Skin epidermis (tissue), 12 donors: Measurements from ENCODE around the gene LGALS7.
"Not testable (repeated sequence)": the region's sequence is repeated elsewhere in the genome, so short reads cannot be mapped to it uniquely, and the experiment has no call there.

ENCODE experiments used
- H3K27ac ChIP-seq, 21 experiments: fragments of 200-600 bp; sonication (generic) in 11 of 21; one replicate each; pipeline ENCODE4 v1.5.0; 2020; ENCODE audit warnings: mild to moderate bottlenecking in 3 of 21, inconsistent platforms in 2 of 21, moderate library complexity in 2 of 21
- H3K4me3 ChIP-seq, 7 experiments: fragments of 200-600 bp; sonication (generic) in 2 of 7; one replicate each; pipeline ENCODE4 v1.5.0; 2020; ENCODE audit warnings: inconsistent platforms in 2 of 7, mild to moderate bottlenecking in 2 of 7, moderate library complexity in 1 of 7

The LGALS7 gene

DNA sequence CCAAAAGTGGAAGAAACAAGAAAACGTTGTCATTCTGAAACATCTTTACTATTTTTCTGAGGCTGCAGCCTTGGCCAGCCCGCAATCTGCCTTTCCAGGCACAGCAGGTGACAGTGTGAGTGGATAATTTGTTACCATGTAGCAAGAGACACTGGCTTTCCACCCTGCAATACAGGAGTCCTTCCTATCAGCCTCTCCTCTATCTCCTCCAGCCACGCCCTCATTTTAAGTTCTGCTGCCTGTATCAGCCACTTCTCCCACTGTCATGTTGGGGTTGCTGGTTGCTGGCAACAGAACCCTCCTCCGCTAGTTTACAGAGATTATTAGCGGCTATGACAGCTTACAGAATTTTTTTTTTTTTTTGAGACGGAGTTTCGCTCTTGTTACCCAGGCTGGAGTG lies 7.7 kb upstream of the LGALS7 start:
- no peak overlapping the region for H3K4me3 ChIP-seq

DNA sequence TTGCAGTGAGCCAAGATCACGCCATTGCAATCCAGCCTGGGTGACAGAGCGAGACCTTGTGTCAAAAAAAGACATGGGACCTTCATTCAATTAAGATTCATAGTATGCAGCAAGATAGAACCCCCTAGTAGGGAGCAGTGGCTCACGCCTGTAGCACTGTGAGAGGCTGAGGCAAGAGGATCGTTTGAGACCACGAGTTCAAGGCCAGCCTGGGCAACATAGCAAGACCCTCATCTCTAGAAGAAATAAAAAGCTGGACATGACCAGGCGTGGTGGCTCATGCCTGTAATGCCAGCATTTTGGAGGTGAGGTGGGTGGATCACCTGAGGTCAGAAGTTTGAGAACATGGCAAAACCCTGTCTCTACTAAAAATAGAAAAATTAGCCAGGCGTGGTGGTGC lies 7.1 kb upstream of the LGALS7 start:
- Histone ChIP-seq H3K4me3 (no peak overlapping the region), H3K27ac (no peak overlapping the region)

More for the DNA sequence above, 7.7 kb upstream of the LGALS7 start:
- H3K27ac ChIP-seq: no peak overlapping the region

DNA sequence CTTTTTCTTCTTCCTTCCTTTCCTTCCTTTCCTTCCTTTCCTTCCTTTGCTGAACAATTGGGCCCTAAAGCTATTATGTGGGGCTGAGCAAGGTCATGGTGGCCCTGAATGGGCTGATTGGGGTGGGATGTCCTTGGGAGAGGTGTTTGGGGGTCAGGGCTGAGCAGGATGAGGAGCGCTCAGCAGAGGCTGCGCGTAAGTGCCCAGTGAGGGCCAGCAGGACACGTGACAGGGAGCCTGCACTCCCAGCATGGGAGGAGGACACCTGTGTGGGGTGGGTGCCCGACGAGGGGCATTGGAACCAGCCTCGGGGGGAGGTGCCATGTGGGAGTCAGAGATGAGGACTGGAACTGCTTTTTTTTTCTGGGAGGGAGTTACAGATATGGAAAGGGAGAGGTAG lies 5.4 kb upstream of the LGALS7 start:
- Histone ChIP-seq H3K4me3 (no peak overlapping the region), H3K27ac (no peak overlapping the region)

DNA sequence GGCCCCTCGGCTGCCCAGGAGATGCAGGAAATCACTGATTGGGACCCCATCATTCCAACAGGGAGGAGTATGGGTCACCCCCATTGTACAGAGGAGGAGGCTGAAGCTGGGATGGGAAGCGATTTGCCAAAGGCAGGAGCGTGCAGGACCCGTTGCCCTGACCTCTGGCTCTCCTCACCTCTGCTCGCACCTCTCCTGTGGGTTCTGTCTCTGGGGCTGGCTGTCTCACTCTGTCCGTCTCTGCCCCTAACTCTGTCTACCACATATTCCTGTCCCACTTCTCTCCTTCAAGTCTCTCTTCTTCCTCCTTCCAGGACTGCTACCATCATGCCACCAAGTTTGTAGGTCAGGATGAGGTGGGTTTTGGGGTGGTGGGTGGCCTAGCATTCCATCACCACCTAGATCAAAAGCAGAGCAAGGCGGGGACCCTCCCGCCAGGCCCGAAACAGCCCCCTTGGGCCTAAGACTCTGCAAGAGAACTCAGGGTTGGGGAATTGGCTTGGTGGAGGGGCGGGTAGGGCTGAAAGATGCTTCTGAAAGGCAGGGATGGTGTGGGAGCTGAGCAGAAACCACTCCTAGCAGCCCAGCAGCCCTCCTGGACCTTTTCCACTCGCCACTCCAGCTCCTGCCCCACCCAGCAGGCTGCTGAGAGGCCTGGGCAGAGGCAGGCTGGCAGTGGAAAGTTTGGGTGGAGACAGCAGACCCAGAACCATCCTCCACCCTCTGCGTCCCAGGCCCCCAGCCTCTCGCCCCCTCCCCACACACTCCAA lies 1.0 kb upstream of the LGALS7 start:
- no peak overlapping the region for H3K4me3 ChIP-seq
- peak overlapping the region in 19 of 21 experiments; percentile 1 to 78 (median 59) for H3K27ac ChIP-seq

DNA sequence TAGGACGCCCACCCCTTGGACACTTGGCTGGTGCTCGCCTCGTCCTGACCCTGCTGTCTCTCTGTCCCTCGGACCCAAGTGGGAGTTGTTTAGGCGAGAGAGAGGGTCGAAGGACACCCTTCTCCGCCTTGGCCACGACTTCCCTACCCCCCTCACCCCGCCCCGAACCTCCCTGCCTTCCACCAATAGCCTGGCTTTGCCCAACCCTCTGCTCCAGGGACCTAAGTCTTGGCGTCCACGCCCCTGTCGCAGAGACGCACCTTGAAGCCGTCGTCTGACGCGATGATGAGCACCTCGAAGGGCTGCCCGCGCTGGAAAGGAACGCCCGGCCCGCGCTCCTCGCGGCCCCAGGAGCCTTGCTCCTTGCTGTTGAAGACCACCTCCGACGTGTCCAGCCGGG lies 1.7 kb downstream of the LGALS7 start:
- Histone ChIP-seq H3K27ac (peak overlapping the region in 3 of 21 experiments; percentile 38 to 68 (median 63)), H3K4me3 (peak overlapping the region in 1 of 7 experiments; percentile 21)

DNA sequence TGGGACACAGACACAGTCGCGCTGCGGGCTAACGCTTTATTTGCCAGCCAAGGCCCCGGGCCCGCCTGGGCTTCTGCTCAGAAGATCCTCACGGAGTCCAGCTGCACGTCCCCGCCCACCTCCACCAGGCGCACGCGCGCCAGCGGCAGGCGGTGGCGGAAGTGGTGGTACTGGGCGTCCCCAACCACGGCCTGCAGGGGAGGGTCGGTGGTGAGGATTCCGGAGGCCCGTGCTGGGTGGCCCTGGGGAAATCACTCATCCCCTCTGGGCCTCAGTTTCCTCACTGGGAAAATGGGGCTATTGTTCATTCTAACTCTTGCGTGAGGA lies 2.4 kb downstream of the LGALS7 start:
- H3K27ac ChIP-seq: not testable (repeated sequence)

DNA sequence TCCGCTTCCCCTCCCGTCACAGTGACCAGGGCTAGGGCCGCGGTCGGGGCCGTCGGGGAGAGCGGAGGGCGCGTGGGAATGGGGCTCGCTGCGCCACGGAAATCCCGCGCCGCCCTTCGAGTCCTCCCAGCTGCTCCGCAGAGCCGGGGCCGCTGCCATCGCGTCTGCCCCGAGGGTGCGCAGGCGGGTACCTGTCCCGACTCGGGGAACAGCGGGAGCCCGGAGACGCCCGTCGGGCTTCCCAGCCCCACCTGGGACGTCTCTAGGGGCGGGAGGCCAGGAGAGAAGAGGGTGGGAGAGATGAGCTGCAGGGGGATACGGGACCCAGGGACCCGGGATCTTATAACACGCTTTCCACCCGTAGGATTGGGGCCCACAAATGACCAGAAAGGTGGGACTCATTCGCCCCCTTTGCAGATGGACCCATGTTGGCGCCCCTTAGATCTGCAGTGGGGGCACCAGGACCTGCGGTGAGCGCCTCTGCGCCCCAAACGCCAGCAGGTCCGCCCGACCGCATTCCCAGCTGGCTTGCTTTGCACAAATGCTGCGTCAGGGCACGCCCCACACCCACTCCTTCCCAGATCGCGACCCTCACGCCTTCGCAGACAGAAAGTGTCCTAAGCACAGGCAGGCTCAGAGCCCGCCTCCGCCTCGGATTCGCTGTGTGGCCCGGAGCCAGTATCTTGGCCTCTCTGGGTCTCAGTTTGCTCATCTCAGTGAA lies 2.9 kb downstream of the LGALS7 start:
- Histone ChIP-seq H3K4me3 (peak overlapping the region; percentile 21 to 43 (median 31)), H3K27ac (peak overlapping the region; percentile 22 to 97 (median 84))

More for the DNA sequence above, 2.4 kb downstream of the LGALS7 start:
- not testable (repeated sequence) for H3K4me3 ChIP-seq

DNA sequence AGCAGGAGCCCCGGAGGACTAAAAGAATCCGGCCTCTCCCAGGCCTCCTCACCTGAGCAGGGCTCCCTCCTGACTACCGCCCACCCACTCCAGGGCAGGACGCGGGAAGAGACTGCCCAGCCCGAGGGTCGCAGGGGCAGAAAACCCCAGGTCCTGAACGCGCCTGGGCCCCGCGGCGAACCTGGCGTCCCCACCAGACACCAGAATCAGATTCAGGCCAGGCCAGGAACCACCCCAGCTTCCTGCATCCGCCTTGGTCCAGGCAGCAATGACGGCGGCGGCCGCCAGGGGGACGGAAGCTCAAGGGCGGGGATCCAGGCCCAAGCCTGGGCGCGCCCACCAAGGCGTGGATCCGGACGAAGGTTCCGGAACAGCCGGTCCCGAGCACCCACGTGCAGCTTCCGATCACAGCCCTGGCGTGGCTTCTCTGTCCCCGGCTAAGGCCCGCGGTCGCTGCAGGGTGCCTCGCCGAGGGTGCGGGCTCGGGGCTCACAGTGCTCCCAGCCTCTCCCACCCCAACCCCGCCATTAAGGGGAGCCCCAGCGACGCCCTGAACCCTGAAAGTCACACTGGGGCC lies 3.6 kb downstream of the LGALS7 start:
- peak overlapping the region; percentile 40 to 97 (median 84) for H3K27ac ChIP-seq
- H3K4me3 ChIP-seq: peak overlapping the region; percentile 21 to 43 (median 31)

DNA sequence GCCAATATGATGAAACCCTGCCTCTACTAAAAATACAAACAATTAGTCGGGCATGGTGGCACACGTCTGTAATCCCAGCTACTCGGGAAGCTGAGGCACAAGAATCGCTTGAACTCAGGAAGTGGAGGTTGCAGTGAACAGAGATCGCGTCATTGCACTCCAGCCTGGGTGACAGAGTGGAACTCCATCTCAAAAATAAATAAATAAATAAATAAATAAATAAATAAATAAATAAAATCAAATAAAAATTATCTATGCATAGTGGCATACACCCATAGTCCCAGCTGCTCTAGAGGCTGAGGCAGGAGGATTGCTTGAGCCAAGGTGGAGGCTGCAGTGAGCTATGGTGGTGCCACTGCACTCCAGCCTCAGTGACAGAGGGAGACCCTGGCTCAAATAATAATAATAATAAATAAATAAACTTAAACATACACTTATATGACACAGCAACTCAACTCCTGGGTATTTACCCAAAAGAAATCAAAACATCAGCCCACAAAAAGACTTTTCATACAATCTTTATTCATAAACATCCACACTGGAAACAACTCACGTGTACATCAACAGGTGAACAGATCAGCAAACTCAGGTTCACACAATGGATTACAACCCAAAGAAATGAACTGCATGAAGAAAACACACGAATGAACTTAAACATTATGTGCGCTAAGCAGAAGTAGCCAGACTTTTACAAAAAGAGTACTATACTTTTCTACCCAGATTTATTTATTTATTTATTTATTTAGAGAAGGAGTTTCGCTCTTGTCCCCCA lies 6.9 kb downstream of the LGALS7 start:
- H3K4me3 ChIP-seq: no peak overlapping the region
- H3K27ac ChIP-seq: no peak overlapping the region

DNA sequence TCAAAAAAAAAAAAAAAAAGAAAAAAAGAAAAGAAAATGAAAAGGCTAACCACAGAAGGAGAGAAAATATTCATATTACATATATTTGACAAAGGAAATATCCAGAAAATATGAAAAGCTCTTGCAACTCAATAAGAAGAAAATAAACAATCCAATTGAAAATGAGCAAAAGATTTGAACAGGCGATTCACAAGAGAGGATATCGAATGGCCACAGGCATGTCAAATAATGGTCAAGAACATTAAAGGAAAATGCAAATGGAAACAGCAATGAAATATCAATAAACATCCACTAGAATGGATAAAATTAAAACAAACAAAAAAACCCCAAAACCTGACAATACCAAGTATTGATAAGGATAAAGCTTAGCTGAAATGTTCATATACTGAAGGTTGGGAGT lies 8.1 kb downstream of the LGALS7 start:
- Histone ChIP-seq H3K27ac (no peak overlapping the region), H3K4me3 (no peak overlapping the region)

DNA sequence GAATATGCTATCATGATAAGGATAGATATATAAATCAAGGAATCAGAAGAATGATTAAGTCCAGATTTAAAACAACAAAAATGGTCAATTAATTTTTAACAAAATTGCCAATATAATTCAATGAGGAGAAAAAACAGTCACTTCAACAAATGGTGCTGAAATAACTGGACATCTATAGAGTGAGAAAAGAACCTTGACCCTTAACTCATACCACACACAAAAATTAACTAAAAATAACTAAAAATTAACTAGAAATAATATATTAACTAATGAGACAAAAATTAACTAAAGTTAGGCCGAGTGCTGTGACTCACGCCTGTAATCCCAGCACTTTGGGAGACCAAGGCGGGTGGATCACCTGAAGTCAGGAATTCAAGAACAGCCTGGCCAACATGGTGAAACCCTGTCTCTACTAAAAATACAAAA lies 9.5 kb downstream of the LGALS7 start:
- Histone ChIP-seq H3K4me3 (no peak overlapping the region), H3K27ac (no peak overlapping the region)

DNA sequence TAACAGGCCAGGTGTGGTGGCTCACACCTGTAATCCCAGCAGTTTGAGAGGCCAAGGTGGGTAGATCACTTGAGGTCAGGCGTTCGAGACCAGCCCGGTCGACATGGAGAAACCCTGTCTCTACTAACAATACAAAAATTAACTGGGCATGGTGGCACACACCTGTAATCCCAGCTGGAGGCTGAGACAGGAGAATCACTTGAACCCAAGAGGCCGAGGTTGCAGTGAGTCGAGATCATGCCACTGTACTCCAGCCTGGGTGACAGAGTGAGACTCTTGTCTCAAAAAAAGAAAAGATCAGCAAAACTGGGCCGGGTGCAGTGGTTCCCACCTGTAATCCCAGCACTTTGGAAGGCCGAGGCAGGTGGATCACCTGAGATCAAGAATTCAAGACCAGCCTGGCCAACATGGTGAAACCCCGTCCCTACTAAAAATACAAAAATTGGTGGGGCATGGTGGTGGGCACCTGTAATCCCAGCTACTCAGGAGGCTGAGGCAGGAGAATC lies 11.4 kb downstream of the LGALS7 start:
- H3K27ac ChIP-seq, H3K4me3 ChIP-seq: not testable (repeated sequence)

DNA sequence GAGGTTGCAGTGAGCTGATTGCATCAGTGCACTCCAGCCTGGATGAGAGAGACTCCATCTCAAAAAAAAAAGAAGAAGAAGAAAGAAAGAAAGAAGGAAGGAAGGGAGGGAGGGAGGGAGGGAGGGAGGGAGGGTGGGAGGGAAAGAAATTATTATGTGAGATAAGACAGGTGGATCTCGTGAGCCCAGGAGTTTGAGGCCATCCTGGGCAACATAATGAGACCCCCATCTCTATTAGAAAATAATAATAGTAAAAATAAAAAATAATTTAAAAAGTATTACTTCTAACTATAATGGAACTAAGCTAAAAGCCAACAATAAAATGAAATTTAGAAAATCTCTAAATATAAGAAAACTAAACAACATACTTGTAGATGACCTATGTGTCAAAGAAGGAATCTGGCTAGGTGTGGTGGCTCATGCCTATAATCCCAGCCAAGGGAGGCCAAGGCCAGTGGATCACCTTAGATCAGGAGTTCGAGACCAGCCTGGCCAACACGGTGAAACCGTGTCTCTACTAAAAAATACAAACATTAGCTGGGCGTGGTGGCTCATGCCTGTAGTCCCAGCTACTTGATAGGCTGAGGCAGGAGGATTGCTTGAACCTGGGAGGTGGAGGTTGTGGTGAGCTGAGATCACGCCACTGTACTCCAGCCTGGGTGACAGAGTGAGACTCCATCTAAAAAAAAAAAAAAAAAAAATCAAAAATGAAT lies 12.4 kb downstream of the LGALS7 start:
- H3K27ac ChIP-seq, H3K4me3 ChIP-seq: not testable (repeated sequence)

DNA sequence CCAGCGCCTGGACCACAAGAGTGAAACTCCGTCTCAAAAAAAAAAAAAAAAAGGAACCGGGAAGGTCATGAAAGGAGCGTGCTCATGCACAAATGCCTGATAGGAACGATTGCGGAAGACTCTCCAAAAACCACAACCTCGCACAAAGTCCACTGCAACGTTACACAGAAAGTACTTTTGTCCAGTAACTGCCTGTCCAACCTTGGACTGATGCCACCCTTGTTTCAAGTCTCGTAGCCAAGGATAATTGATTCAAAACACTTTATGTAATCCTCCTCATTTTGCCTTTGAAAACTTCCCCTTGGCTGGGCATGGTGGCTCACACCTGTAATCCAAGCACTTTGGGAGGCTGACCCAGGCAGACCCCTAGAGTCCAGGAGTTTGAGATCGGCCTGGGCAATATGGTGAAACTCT lies 13.7 kb downstream of the LGALS7 start:
- Histone ChIP-seq H3K4me3 (no peak overlapping the region), H3K27ac (no peak overlapping the region)

DNA sequence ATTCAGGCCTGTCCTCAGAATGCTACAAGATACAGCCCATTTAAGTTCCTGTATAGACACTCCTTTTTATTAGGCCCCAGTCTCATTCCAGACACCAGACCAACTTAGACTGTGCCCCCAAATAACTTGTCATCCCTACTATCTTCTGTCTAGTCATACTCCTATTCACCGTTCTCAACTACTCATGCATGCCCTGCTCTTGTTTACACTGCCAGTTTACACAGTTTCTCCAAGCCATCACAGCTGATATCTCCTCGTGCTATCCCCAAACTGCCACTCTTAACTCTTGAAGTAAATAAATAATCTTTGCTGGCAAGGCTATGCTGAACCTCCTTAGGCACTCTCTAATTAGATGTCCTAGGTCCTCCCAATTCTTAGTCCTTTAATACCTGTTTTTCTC lies 19.1 kb downstream of the LGALS7 start:
- H3K27ac ChIP-seq, H3K4me3 ChIP-seq: not testable (repeated sequence)

DNA sequence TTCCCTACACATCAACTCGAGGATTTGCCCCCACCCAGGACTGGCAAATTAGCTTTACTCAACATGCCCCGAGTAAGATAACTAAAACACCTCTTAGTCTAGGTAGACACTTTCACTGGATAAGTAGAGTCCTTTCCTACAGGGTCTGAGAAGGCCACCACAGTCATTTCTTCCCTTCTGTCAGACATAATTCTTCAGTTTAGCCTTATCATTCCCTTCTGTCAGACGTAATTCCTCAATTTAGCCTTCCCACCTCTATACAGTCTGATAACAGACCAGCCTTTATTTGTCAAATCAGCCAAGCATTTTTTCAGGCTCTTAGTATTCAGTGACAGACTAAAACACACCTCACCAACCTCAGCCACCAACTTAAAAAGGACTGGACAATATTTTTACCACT lies 19.5 kb downstream of the LGALS7 start:
- H3K4me3 ChIP-seq, H3K27ac ChIP-seq: not testable (repeated sequence)

DNA sequence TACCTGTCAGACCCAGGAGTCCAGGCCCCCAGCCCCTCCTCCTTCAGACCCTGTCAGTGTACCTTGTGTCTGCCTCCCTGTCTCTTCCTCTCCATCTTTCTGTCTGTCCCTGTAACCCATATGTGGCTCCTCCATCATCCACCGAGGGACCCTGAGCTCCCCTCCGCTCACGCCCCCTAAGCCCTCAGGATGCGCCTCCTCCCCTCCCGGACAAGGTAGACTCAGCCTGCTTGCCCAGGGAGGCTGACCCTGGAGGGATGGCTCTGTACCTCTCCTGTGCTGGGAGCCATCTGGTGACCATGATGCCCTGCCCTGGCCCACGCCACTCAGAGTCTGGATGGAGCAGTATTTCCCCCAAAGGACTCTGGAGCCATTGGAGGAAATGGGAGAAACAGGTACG lies 28.0 kb downstream of the LGALS7 start:
- Histone ChIP-seq H3K4me3 (no peak overlapping the region), H3K27ac (no peak overlapping the region)

DNA sequence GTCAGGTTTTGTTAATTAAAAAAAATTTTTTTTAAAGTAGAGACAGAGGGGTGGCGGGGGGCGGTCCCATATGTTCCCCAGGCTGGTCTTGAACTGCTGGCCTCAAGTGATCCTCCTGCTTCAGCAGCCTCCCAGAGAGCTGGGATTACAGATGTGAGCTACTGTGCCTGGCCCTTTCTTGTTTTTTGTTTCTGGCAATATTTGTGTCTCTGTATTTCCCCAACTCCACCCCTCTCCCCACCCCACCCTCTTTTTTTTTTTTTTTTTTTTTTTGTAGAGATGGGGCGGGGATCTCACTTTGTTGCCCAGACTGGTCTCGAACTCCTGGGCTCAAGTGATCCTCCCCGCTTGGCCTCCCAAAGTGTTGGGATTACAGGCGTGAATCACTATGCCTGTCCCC lies 28.4 kb downstream of the LGALS7 start:
- H3K27ac ChIP-seq: no peak overlapping the region
- no peak overlapping the region for H3K4me3 ChIP-seq

DNA sequence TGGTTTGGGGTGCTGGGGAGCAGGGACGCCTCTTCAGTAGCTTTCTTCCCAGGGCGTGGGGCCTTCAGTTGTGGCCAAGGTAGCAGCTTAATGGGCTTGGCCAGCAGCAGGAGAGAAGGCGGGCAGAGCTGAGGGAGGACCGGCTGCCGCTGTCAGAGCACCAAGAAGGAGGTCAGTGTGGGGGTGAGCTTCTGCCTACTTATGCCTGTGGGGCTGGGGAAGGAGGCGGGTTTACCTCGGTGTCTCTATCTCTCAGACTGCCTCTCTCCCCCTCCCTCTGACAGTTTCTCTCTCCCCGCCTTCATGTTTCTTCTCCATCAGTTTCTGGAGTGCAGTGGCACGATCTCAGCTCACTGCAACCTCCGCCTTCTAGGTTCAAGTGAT lies 29.0 kb downstream of the LGALS7 start, which contains the start of gene CAPN12:
TSS of gene CAPN12 (minus strand) at position 177 of the 384 bp plus-strand sequence. CDS start 309 bp downstream, outside the sequence.
- Histone ChIP-seq H3K4me3 (no peak within 1 kb of the TSS), H3K27ac (no peak within 1 kb of the TSS)
